Measurements from ENCODE around the gene ART4.
A peak's percentile ranks its signal among the peaks of the same experiment; 100 is the strongest.

The ART4 gene

GRCh38 chr12:14810167-14810952 is 33.0 kb downstream of the ART4 start:
- no peak for DNase-seq (ENCODE audit: low spot score)

DNA sequence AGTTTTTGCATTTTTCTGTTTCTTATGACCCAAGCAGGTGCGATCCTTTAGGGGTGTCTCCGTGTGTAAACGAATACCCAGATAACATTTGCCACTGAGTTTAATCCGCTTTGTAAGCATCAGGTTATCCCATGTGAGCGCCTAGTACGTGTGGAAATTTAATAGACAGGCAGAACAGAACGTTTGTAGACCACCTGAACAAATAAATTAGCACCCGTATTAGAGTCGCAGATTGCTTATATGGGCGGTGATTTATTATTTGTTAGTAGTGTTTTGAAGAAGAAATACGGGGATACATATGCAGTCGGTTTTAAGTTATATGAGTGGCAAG is 39.5 kb downstream of the ART4 start:
- DNase-seq (ENCODE audit: low spot score) = peak; percentile 3

DNA sequence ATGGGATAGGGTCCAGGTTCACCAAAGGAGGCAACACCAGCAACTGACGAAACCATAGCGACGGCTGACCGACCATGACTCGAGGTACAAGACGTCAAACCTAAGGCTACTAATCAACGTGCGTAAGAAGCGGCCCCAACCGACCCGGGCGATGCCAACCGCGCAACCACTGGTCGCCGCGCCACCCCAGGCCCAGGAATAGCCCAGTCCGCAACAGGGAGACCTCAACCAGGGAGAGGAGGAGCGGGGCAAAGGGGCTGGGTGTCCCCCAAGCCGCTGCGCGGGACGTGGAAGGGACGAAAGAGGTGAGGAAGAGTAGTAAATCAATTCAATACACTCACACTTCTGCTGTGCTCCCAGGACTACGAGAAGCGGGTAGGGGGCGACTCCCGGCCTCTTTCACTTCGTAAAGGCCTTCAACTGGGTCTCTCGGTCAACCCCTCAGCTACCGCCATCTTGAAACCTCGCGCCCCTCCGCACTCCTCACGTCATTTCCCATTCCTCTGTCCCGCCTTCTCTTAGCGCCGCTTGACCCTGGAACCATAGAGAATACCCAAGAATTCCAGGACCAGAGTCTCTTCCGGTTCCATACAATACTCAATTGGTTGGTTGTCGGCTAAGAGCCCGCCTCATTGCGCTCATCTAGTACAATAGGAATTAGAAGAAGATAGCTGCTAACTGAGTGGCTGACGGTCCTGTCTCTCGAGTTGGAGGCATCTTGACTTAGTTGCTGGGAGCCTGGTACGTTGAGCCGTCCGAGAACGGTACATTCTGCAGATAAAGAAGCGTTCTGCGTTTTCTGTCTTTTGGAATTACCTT is 40.1 kb downstream of the ART4 start, which contains the start of the genes C12orf60 and WBP11:
Gene C12orf60, plus strand, starts transcription at position 660 of the 819 bp plus-strand sequence. CDS start 19,266 bp downstream, outside the sequence.
Gene WBP11, minus strand, starts transcription at position 468 of the 819 bp plus-strand sequence. CDS start 2,095 bp downstream, outside the sequence.
- DNase-seq (ENCODE audit: low spot score) = peak; percentile 95

DNA sequence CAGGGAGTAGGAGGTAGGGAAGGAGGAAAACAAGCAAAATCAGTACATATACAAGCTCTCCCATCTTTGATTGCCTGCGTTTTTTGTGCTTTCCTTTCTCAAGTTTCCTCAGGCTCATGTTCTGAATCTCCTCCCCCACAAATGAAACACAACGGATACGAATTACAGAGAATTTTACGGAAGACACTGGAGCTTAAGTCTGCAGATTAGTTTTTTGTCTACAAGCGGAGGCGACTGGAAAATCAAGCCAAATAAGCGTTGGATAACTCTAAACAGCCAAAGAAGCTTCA is 40.7 kb downstream of the ART4 start:
- DNase-seq (ENCODE audit: low spot score) = peak; percentile 1

DNA sequence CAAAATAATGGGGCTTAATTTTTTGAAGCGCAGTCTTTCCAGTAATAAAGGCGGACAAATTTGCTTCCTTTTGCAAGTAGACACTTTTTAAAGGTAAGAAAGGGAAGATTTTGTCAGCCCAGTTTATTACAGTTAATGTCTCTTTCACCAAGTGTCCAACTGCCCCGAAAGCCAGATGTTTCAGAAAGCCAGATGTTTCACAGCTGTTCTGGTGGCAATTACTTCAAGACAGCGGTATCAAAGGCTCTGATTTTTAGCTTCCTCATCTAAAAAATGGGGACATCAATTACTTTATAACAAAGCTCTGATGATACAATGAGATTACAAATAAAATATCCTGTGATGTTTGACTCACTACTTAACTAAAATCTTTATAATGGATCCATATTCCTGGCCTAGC is 41.1 kb downstream of the ART4 start:
- no peak for DNase-seq (ENCODE audit: low spot score)

- DNase-seq (ENCODE audit: low spot score) = no peak
Measured at GRCh38 chr12:14795028-14795448, 48.3 kb downstream of the ART4 start.

DNA sequence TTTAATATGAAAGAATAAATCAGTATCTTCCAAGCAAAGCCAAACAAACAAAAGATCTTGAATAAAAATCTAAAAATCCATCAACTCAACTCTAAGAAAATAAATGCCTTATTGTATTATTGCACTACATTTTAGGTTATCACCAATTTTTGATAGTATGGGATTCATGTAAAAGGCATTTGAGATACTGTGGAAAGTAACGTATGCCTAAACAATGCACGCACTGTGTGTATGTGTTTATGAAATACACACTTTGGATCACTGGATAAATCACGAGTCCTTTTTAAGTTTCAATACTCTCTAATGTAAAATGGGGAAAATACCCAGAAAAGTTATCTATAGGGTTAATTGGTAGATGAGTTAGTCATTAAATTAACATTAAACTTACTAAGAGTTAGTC is 57.8 kb downstream of the ART4 start:
- DNase-seq (ENCODE audit: low spot score) = no peak

DNA sequence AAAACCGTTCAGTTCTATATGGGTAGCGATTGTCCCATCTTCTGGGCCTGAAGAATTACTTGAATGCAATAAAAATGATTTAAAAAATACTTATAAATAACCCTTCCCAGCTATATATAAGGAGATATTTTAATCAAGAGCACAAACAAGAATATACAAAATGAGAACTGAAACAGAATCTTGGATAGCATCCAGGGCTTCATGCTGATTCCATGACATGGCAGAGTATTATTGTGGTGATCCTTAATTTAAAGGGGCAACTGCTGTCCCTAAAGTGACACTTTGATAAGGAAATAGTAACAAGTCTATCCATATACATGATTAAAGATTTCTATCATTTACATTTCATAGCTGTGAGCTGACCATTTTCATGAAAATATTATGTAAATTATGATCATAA is 58.9 kb downstream of the ART4 start:
- DNase-seq (ENCODE audit: low spot score) = no peak

GRCh38 chr12:14782756-14783155 is 60.6 kb downstream of the ART4 start:
- DNase-seq (ENCODE audit: low spot score) = no peak

DNA sequence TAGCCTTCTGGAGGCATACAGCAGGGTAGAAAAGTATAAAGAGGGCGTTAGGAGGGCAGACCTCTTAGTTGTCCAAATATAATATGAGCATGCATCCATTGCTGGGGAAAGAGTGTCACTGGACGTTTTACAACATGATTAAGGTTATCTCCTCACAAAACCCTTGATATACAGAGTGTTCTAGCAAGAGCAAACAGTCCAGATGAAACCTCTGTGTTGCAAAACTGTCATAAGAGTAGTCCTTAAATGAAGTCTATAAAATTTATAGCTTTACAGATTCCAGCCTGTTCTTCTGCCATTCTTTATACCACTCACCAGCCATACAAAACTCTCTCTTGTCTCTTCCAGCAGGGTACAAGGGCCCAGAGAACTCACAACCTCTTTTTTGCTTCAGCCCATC is 61.8 kb downstream of the ART4 start:
- DNase-seq (ENCODE audit: low spot score) = no peak

DNA sequence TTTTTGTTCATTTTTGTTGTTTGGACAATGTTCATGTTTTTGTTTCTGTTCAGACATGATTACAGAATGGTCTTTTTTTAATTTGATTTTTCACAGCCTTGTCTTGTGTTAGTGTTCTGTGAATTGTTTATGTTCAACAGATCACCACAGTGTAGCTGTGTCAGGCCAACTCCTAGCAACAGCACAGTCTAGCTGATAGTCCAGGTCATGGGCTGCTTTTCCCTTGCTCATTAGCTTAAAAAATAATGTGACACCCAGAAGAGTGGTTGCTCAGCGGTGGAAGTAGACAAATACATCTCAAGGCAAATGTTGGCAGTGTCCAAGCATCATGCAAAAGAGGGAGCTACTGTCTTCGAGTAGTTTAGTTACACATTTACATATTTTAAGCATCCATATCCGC is 62.5 kb downstream of the ART4 start:
- DNase-seq (ENCODE audit: low spot score) = no peak

GRCh38 chr12:14779834-14780233 is 63.5 kb downstream of the ART4 start:
- DNase-seq (ENCODE audit: low spot score) = no peak

DNA sequence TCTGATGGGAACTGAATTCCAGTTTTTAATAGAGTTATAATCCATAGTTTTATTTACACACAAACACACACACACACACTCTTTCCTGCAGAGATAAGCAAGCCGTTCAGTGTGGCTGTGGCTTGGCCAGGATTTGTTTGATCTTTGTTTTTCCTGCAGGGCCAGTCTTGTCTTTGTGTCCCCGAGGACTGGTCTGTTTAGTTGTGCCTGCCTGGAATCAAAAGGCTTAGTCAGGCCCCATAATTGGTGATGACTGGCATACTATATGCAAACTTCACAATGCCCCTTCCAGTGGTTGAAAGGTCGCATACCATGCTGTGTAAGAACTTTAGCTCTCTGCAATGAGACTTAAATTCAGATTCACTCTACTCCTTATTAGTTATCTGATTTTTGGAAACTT is 66.1 kb downstream of the ART4 start:
- no peak for DNase-seq (ENCODE audit: low spot score)

- peak; percentile 19 for DNase-seq (ENCODE audit: low spot score)
Measured at GRCh38 chr12:14776236-14776961, 66.9 kb downstream of the ART4 start.

DNA sequence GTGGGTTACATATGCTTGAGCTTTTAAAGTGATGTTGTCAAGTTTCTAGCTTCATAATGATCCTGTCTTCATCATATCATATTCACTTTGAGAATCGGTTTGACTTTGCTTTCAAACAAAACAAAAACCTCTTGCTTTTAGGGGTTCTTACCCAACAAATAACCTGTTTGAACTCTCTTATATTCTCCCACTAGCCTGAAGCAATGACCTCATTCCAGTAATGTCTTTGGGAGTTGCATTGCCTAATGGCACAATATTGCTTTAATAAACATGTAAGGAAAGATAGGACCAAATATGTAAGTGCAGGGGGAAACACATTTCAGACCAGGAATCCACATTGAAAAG is 67.7 kb downstream of the ART4 start:
- DNase-seq (ENCODE audit: low spot score) = no peak

All from CD4-positive, alpha-beta T cell treated with Interleukin-15 for 4 hours (primary cell).